Right lobe of liver (tissue), 6 donors: ENCODE results near the gene CFAP43. TPM values are rescaled to one million over a fixed set of nuclear protein-coding genes. Genes with fewer than 3 reads are reported as not detected.
A peak's percentile ranks its signal among the peaks of the same experiment; 100 is the strongest.

Experiments
- ATAC-seq, 4 donors: fragments of 200-7000 bp; cut with Tn5 transposase; one replicate each; pipeline ENCODE4 v1.9.1; 2020; ENCODE audit warnings: mild to moderate bottlenecking in 4 of 4, moderate library complexity in 4 of 4
- DNase-seq, 3 donors: peaks; one replicate each; pipeline ENCODE4 v3.0.0-alpha.2; 2020
- H3K27ac ChIP-seq, 3 donors: fragments of 200-600 bp; one replicate each; pipeline ENCODE4 v1.8.0; 2022
- H3K27me3 ChIP-seq, 2 donors: fragments of 200-600 bp; one replicate each; pipeline ENCODE4 v1.8.0; 2022
- H3K36me3 ChIP-seq, 4 donors: fragments of 200-600 bp; sonication (generic) in 1 of 4; one replicate each; pipeline versions ENCODE4 v1.5.1 to v1.8.0; 2017 to 2022; ENCODE audit warnings: control low read depth in 1 of 4
- H3K4me1 ChIP-seq, 4 donors: fragments of 200-600 bp; sonication (generic) in 1 of 4; one replicate each; pipeline versions ENCODE4 v1.5.1 to v1.8.0; 2017 to 2022; ENCODE audit warnings: control low read depth in 1 of 4
- H3K4me3 ChIP-seq, 3 donors: fragments of 200-600 bp; one replicate each; pipeline ENCODE4 v1.8.0; 2022
- H3K9me3 ChIP-seq, 4 donors: fragments of 200-600 bp; sonication (generic) in 1 of 4; one replicate each; pipeline versions ENCODE4 v1.5.1 to v1.8.0; 2017 to 2022; ENCODE audit warnings: control low read depth in 1 of 4
- CTCF ChIP-seq, 4 donors: fragments of 200-600 bp in 3 of 4; fragments of 450-650 bp in 1 of 4; IDR thresholded peaks; one replicate each; pipeline versions ENCODE4 v1.5.1 to v1.8.0; 2016 to 2022; ENCODE audit warnings: antibody characterized with exemption in 4 of 4, mild to moderate bottlenecking in 2 of 4
- POLR2A ChIP-seq: fragments of 450-650 bp; IDR thresholded peaks from one replicate; pipeline ENCODE4 v1.6.1; 2017; ENCODE audit warnings: antibody characterized with exemption, mild to moderate bottlenecking
- WGBS: methylation state at CpG from one replicate; pipeline ENCODE4 v1.1.6; 2018; ENCODE audit warnings: low coverage, low lambda C conversion rate; ENCODE audit not compliant: insufficient coverage; ENCODE audit errors: missing lambda C conversion rate; 5-methylcytosine and 5-hydroxymethylcytosine counted together
- intact Hi-C, 2 donors: fragments of 100-400 bp; cut with DNase I; formaldehyde crosslinking; loops; one replicate each; pipeline versions ENCODE4 v1.11.2 to v1.14.1; 2022
- long read RNA-seq: library from polyadenylated mRNA; unstranded; transcript quantifications from one replicate; pipeline ENCODE4 v2.0.0, GENCODE V29; 2019
- total RNA-seq, 6 experiments: library from RNA; depleted of rRNA in 2 of 6; stranded (reverse); fragments of >200 nt in 2 of 6; fragmentation: NEBNext Ultra II Directional in 3 of 6; extraction: Animal tissue kit (Norgen Biotek cat#: 25700) in 3 of 6; gene quantifications; one replicate each; pipeline versions ENCODE4 v1.1.0 to v1.2.4, GENCODE V29; 2016 to 2023
- donor health status: DM: no; HTN: yes; CAD: no.
- donor health status: DM: no; HTN: no; CAD: no.
- donor health status: DM: no; HTN: no; CAD: no.
- donor health status: DM: no; HTN: yes; CAD: no.
- donor health status: DM: no; HTN: yes; CAD: no.

CFAP43 gene, protein sequence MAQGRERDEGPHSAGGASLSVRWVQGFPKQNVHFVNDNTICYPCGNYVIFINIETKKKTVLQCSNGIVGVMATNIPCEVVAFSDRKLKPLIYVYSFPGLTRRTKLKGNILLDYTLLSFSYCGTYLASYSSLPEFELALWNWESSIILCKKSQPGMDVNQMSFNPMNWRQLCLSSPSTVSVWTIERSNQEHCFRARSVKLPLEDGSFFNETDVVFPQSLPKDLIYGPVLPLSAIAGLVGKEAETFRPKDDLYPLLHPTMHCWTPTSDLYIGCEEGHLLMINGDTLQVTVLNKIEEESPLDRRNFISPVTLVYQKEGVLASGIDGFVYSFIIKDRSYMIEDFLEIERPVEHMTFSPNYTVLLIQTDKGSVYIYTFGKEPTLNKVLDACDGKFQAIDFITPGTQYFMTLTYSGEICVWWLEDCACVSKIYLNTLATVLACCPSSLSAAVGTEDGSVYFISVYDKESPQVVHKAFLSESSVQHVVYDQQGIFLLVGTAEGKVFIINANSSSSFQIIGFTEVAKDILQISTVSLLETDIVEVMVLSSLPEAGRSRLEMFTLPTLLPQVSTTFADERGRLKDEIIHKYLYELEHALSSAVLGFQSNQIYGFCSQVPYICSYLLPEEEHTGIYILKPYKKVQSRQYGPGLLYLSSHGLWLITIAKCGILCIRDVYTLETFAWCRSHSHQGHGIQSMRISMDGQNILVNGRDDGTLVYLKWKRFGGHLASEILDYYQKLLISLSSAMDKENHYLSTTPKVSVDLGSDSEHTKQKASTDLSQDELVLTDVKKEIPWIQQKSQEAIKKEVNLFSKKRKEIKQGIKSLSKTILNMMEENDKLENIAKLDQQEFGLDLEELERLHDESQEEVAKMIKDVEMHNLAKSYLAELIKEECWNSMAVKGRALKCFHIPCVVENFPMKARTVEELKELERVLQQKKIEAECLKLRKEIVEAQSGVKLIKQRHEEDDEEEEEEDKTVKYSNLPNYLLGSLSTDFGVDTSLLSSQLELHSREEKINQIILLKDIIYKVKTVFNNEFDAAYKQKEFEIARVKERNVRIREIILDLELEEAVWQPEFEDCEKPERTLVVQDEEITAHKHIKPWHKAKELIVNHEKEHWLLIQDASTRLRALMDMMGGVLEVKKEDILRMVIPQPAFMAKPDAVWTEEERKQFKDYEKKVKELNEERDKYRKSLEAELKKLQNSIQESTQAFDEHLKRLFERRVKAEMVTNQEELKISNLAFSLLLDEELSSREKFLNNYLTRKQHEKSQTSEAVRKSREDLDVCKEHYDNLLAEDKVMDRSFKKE (N-terminal part only)
- total RNA-seq: under 1 TPM in 5 of 6 experiments, not detected in 1; 0.11 to 0.34 (median 0.20) TPM
- long read RNA-seq: 0 reads

DNA sequence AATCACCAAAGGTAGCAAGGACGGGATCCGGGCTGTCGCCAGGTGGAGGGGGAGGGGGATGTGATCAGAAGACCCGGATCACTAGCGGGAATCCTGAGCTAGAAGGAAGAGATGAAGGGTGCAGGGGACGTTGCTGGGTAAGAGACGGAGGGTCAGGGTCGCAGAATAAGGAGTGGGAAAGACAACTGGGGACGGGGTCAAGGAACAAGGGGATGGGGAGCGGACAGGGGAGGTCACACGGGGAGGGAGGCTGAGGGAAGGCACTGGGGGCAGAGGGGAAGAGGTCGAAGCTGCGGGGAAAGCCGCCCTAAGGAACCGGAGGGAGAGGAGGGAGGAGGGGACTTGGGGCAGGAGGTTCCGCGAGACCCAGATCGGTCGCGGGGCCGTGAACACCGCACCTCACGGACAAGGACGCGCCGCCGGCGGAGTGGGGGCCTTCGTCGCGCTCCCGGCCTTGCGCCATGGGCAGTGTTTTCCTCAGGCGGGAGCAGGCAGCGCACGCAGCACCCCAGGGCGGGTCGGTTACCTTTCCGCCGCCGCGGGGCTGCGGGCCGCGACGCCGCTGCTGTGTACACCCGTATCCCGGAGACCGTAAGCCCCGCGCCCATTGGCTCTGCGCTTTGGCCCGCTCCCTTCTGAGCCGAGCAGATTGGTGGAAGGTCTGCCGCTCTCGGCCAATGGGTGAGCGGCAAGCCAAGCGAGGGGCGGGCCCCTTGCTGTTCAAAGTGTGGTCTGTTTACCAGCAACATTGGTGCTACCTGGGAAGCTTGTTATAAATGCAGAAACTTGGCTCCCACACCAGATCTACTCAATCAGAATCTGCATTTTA, at the start of gene CFAP43:
Gene CFAP43 (minus strand): TSS at position 581 of the 829 bp plus-strand sequence. CDS start 118 bp downstream, at position 463.
- WGBS: 2% methylated on average over 24 of the region's 60 CpGs
- DNase-seq (peak; percentile 99), ATAC-seq (peak; percentile 99 to 100 (median 99))
- Histone ChIP-seq H3K9me3 (no peaks in the 10 kb centered on the region), H3K36me3 (no peaks in the 10 kb centered on the region), H3K4me3 (peak within 1 kb of the TSS; percentile 85 to 90 (median 89)), H3K27ac (peak within 1 kb of the TSS in 2 of 3 donors; percentile 52 to 64), H3K4me1 (peaks cover 0 to 5% (median 0%) of the 10 kb centered on the region in 4 donors), H3K27me3 (no peaks in the 10 kb centered on the region)
- TF ChIP-seq POLR2A (no peak), CTCF (IDR thresholded peaks at IDR 0.05) (no peak)
- intact Hi-C loops: no loop called here

- DNase-seq: no peak
- Histone ChIP-seq H3K4me3 (no peak overlapping the region), H3K9me3 (no peaks in the 10 kb centered on the region), H3K27ac (no peak overlapping the region), H3K27me3 (no peaks in the 10 kb centered on the region), H3K36me3 (no peaks in the 10 kb centered on the region), H3K4me1 (no peaks in the 10 kb centered on the region)
- intact Hi-C loops: no loop called here
- TF ChIP-seq CTCF (IDR thresholded peaks at IDR 0.05): no peak
- 72% methylated on average over 3 of the region's 3 CpGs for WGBS
- no peak for ATAC-seq
Observed at GRCh38 chr10:104281694-104282093, 49.5 kb upstream of the CFAP43 start.

- intact Hi-C loops: no loop called here
- TF ChIP-seq POLR2A: no peak
- TF ChIP-seq CTCF (IDR thresholded peaks at IDR 0.05): no peak
- no peaks in the 10 kb centered on the region for H3K9me3 ChIP-seq
- no peak for ATAC-seq
- H3K27me3 ChIP-seq: no peaks in the 10 kb centered on the region
- H3K36me3 ChIP-seq: no peaks in the 10 kb centered on the region
- no peak overlapping the region for H3K27ac ChIP-seq
- no peak overlapping the region for H3K4me3 ChIP-seq
- WGBS: 62% methylated on average over 2 of the region's 3 CpGs
- peaks cover 0 to 4% (median under 1%) of the 10 kb centered on the region in 4 donors for H3K4me1 ChIP-seq
- DNase-seq: no peak
Observed at GRCh38 chr10:104279550-104280259, 47.5 kb upstream of the CFAP43 start.
